HG03457 (cell line): ENCODE measurements around the gene MAP2K1.
"Not testable (repeated sequence)": the region's sequence is repeated elsewhere in the genome, so short reads cannot be mapped to it uniquely, and the experiment has no call there.

Experiments
- ATAC-seq: cut with Tn5 transposase; IDR thresholded peaks from one replicate; pipeline ENCODE4 v1.9.1; 2021; ENCODE audit warnings: moderate number of reproducible peaks; ENCODE audit not compliant: unreplicated experiment

MAP2K1 gene

GRCh38 chr15:66502491-66502890 is 115.8 kb downstream of the MAP2K1 start:
- ATAC-seq, result no peak

DNA sequence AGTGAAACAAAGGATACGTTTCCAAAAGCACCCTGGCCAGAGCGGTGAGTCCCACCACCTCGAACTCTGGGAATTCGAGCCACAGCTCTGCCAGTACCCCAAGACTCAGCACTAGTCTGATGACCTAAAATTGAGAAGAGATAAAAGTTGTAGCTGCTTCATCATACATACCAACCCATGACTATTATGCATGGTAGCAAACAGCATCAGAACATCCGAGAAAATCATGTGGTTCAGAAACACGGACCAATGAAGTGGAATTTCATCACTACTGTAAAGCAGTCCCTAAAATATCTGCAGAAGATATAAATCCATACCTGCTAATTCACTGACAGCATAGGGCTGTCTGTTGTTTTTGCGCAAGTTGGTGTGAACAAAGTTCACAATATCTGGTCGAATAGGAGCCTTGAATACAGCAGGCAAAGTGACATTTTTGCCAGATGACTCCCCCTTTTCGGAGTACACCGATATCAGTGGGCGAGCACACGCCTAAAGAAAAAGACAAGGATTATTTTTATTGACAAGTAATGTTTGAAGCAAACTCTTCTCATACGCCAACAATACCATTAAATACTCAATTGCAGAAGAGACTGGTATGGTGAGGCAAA is 116.4 kb downstream of the MAP2K1 start:
- ATAC-seq, result not testable (repeated sequence)

DNA sequence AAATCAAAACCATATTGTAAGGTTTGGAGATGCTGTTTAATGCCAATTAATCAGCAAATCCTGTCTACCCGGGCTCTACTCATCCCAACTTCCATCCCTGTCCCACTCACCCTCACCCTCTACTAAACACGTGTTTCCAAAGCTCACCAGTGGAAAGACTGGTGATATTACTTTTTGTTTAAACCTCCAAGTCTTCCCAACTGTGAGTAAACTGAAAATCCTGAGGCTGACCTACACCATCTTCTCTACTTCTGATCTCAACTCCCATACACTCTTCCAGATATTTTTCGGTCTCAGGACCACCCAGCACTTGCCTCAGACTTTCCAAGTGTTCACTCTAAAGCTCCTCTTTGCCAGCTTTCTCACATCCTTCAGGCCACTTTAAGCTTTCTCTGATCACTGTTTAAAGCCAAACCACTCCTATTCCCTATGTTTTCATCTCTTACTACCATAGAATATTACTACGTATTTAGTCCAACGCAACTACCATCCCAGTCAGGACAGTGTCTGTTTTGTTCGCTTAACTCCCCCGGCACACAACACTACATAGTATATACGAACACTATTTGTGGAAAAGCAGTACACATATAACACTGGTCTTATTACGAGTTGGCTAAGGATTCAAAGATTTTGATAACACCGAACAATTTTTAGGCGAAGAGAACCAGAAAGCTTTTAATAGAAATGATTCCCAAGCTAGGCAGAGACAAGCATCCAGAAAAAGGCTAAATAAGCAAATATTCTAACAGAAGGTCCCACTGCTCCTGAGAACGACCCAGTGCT is 117.3 kb downstream of the MAP2K1 start:
- ATAC-seq, result no peak

DNA sequence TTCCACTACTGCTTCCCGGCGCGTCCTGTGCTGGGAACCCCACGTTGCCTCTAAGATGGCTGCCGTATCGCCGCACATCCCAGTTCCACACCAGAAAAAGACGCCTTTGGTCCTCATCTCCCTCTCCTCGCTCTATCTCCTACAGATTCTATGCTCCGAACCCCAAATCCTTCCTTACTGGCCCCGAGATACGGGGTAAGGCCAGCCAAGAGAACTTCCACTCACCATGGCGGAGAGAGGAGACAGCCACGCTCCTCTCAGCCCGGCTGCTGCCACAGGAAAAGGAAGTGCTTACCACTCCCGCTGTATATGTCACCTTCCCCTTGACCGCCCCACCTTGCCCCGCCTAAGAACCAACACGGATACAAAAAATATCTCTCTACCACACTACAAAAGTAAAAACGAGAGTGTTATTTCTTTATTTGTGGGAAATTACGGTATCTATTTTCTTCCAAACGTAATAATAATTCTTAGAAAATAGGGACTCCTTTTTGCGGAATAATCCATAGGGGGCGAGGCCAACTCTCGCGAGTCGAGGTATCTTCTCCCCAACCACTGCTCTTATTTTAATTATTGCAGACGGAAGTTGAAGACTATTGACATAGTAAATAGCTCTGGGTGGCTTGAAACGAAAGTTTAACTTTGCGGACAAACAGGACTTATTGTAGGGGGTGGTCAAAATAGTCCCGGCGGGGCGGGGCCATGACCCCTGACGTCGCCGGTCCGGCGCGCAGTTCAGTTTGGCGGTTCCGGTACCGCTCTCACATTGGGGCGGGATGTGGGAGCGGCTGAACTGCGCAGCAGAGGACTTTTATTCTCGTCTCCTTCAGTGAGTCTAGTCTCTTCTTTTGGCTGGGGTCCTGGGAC is 118.1 kb downstream of the MAP2K1 start, which contains the start of the genes RPL4 and ZWILCH:
RPL4 (minus strand) TSS at position 293 of the 867 bp plus-strand sequence; CDS start at position 228, 65 bp downstream.
ZWILCH (plus strand) TSS at position 764 of the 867 bp plus-strand sequence; CDS start at position 777, 13 bp downstream.
- peak; percentile 79 for ATAC-seq

DNA sequence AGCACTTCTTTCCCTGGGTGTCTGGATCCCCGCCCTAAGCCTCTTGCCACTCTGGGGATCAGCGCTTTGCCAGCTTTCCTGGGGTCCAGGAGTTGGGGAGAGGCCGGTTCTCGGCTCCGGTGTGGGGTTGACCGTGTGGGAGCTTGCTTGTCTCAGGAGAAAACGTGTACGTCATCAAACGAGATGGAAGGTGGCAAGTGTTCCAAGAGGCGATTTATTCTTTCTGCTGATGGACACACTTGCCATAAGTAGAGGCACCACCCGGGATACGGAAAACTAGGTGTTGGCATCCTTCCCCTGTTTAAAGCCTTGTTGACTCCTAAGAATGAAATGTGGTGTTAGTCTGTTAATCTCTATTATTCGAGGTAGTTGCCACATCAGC is 118.7 kb downstream of the MAP2K1 start:
- ATAC-seq, result no peak

GRCh38 chr15:66505818-66506217 is 119.1 kb downstream of the MAP2K1 start:
- ATAC-seq, result no peak

GRCh38 chr15:66508293-66508883 is 121.7 kb downstream of the MAP2K1 start:
- no peak for ATAC-seq

DNA sequence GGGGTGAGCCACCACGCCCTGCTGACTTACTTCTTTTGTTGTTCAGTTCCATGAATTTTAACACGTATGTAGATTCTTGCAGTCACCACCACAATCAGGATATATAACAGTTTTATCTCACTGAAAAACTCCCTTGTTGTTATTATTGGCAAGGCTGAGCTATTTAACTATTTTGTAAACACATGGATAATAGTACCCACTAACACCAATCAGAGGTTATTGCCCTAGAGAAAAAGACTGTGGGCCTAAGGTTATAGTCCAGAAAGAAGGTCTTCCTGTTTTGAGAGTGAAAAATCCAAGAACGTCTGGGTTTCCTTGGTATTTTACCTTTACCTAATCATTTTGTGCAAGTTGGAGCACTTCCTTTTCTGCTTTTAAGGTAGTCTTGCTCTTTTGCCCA is 127.9 kb downstream of the MAP2K1 start:
- no peak for ATAC-seq

GRCh38 chr15:66515901-66516322 is 129.2 kb downstream of the MAP2K1 start:
- ATAC-seq, result no peak

DNA sequence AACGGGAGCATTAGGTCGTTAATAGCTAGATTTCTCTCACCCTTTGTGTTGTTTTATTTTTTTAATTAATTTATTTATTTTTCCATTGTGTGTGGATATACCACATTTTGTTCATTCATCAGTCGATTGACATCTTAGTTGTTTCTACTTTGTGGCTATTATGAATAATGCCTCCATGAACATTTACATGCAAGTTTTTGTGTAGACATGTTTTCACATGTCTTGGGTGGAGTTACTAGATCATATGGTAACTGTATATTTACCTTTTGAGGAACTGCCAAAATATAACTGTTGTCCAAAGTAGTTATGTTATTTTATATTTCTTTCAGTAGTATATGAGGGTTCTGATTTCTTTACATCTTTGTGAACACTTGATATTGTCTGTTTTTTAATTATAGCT is 137.2 kb downstream of the MAP2K1 start:
- ATAC-seq, result no peak

- no peak for ATAC-seq
Measured at GRCh38 chr15:66524838-66525237, 138.1 kb downstream of the MAP2K1 start.

GRCh38 chr15:66535056-66535455 is 148.3 kb downstream of the MAP2K1 start:
- no peak for ATAC-seq
